Jurkat, Clone E6-1 (cell line): ENCODE data around the gene RPTOR.
"Not testable (repeated sequence)": the region's sequence is repeated elsewhere in the genome, so short reads cannot be mapped to it uniquely, and the experiment has no call there.

Experiments
- DNase-seq: peaks from one replicate; pipeline ENCODE4 v3.0.0-alpha.2; 2011; ENCODE audit warnings: low read depth, low spot score
- H3K4me3 ChIP-seq: 2 replicates; pipeline ENCODE4 v1.5.1; 2011; ENCODE audit warnings: mild to moderate bottlenecking, low read length, control low read depth, moderate library complexity

RPTOR gene

DNA sequence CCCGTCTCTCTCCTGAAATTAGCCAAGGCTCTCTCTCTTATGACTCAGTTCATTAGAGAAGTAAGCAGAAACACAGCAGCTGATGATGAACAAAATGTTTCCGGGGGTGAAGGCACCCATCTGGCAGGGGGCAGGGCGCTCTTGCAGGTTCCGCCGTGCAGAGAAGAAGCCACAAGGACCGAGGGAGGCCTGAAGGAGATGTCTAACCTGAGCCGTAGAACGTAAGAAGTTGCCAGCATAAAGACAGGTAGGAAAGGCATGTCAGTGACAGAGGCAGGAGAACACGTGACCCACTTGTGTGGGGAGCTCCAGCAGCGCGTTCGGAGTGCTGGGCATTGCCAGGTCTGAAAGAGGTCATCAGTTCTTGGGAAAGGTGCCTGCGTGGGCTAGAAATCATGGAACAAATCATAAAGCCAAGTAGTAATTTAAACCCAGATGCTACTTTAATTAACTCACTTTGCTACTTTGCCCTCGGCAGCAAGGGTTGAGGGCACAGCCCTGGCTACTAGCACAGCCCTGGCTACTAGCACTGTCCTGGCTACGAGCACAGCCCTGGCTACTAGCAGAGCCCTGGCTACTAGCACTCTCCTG lies 198.6 kb downstream of the RPTOR start:
- no peak for DNase-seq
- no peak overlapping the region for H3K4me3 ChIP-seq

DNA sequence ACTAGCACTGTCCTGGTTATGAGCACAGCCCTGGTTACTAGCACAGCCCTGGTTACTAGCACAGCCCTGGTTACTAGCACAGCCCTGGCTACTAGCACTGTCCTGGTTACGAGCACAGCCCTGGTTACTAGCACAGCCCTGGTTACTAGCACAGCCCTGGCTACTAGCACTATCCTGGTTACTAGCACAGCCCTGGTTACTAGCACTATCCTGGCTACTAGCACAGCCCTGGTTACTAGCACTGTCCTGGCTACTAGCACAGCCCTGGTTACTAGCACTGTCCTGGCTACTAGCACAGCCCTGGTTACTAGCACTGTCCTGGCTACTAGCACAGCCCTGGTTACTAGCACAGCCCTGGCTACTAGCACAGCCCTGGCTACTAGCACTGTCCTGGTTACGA lies 199.3 kb downstream of the RPTOR start:
- not testable (repeated sequence) for DNase-seq, H3K4me3 ChIP-seq

DNA sequence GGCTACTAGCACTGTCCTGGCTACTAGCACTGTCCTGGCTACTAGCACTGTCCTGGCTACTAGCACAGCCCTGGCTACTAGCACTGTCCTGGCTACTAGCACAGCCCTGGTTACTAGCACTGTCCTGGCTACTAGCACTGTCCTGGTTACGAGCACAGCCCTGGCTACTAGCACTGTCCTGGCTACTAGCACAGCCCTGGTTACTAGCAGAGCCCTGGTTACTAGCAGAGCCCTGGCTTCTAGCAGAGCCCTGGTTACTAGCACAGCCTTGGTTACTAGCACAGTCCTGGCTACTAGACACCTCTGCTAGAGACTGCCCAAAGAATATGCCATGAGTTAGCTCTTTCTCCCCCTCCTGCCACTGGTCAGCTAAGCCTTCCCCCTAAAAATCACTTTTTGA lies 200.1 kb downstream of the RPTOR start:
- H3K4me3 ChIP-seq, DNase-seq: not testable (repeated sequence)

DNA sequence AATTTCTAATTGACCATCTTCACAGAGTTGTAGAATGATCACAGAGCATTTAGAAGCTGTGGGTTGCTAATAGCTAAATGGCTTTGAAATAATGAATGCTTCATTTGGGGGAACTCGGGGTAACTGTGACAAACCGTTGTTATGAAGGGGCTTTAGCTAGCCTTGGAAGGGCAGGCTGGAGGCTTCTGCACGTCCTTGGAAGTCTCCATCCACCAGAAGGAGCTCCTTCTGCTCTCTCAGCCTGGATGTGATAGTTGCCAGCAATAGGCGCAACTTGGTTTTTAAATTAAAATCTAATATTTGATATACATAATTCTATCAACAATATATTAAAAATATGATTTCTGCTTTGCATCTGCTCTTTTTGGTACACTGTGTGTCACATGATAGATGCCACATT lies 200.5 kb downstream of the RPTOR start:
- H3K4me3 ChIP-seq, result no peak overlapping the region
- DNase-seq, result no peak

DNA sequence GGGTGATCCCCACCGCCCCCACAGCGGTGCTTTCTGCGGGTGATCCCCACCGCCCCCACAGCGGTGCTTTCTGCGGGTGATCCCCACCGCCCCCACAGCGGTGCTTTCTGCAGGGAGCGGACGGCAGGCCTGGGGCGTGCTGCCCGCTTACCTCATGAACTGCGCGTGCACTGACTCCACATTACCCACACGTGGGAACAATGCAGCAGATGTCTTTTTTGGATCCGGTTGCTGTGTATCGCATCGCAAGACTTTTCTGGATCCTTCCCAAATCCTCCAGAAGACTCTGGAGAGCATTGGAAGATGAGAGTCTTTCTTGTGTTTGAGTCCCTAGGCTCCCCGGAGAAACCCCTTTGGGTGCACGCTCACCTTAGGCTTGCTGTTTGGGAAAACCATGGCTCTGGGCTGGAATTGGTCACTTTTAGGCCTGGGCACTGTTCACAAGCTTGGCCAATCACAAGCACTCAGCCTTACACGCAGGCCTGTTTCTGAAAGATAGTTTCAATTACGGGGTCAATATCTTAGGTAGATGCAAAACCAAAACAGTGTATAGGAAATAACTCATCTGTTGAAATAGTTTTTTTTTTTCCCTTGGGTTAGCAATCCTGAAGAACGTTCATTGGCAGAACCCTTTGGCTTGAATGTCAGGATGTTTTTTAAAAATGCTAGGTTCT lies 201.8 kb downstream of the RPTOR start:
- no peak for DNase-seq
- H3K4me3 ChIP-seq, result no peak overlapping the region

DNA sequence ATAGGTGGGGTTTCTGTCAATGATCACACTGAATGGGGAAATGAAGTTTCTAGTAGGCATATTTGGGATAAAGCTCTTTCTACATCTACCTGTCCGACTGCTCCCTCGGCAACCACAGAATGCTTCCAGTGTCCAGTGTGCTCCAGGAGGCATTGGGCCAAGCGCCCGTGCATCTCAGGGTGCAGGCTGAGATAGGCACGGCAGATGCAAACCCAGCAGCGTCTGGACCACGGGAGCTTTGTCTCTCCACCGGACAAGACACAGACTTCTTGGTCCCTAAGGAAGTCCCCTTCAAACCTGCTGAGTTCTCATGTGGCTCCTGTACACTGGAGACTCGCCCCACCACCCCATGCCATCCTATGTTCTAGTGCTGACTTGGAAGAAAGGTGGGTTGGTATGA lies 202.8 kb downstream of the RPTOR start:
- DNase-seq, result no peak

DNA sequence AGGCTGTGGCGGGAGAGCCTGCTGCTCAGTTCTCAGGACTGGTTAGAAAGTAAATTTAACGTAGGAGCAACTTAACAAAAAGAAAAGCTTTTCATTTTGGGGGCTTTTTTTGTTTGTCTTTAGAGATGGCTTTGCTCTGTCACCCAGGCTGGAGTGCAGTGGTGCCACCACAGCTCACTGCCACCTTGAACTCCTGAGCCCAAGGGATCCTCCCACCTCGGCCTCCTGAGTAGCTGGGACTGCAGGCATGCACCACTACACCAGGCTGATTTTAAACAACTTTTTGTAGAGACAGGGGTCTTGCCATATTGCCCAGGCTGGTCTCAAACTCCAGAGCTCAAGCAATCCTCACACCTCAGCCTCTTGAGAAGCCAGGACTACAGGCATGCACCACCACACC lies 205.0 kb downstream of the RPTOR start:
- no peak for DNase-seq
- H3K4me3 ChIP-seq, result no peak overlapping the region

More for the DNA sequence above, 202.8 kb downstream of the RPTOR start:
- H3K4me3 ChIP-seq, result no peak overlapping the region

DNA sequence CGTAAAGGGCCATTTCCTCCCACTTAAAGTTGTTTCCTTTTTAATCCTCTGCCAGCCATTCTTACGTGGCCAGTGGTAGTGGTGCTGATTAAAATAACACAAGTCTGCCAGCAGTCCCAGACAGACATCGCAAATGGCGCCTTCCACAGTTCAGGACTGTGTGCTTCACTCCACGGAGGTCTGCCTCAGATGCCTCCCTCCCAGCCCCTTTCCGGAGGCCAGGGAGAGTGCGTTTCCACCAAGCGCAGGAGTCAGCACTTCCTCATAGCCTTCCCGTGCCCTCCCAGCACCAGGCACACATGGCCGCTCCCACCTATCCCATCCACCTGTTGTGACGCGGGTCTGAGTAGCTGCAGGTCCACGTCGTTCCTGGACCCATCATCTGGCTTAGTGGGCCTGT lies 205.6 kb downstream of the RPTOR start:
- no peak overlapping the region for H3K4me3 ChIP-seq
- DNase-seq, result no peak

DNA sequence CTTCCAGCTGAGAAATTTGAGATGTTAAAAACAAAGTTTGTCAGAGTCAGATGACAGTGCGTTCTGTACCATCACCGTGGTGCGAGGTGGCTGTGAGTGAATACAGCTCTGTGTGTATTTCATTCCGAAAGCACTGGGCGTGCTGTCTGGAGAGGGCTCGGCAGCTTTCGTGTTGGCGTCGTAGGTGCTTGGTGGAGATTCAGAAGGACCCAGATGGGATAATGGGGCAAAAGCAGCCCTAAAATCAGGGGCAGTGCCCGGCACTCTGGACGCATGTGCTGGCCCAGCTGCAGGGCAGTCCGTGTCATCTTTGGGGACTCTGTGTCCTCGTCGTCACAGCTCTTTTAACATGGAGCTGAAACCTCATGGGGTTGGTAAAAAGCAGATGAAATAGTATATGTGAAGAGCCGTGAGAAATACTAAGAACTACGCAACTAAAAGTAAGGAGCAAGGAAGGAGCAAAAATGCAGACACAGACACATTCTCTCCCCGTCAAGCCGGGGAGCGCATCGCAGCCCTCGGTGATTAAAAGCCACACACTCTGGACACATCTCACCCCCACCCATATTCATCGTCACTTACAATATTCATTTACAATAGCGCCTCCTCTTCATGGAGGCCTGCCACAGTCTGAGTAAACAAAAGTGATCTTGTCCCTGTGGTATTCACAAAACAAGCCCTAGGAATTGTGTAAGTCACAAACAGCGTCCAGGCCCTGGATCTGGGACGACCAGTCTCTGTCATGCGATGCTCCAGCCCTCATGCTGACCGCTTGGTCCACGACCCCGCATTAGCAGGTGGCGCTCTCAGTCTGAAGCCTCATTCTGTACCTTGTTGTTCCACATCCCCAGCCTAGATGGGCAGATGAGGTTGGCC lies 206.7 kb downstream of the RPTOR start:
- DNase-seq, result no peak
- H3K4me3 ChIP-seq, result peak overlapping the region; percentile 22

DNA sequence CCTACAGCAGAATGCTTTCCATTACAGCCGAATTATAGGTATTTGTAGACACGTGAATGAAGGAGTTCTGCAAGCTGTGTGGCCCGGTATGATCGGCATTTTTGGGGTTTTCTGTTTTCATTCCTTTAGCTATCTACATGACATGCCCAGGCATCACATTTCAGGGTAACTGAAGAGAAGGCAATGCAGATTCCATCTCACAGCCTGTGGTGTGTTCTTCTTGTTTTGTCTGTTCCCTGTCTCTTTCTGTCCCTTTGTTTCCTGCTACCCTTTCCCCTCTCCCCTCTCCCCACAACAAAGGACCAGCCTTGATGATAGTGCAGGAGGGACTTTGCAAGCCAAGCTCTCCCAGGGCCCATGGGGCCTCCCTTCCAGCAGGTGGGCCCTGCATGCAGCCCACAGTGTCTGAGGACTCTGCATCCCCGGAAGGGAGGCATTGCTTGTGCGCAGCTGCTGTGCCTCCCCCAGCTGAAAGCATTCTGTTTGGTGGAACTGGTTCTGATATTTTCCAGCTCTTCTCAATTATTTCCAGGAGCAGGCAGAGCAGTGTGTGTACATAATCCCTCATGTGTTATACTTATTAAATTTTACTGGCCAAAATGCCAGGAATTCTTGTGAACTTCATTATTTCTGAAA lies 207.4 kb downstream of the RPTOR start:
- peak overlapping the region; percentile 22 for H3K4me3 ChIP-seq
- peak; percentile 80 for DNase-seq

DNA sequence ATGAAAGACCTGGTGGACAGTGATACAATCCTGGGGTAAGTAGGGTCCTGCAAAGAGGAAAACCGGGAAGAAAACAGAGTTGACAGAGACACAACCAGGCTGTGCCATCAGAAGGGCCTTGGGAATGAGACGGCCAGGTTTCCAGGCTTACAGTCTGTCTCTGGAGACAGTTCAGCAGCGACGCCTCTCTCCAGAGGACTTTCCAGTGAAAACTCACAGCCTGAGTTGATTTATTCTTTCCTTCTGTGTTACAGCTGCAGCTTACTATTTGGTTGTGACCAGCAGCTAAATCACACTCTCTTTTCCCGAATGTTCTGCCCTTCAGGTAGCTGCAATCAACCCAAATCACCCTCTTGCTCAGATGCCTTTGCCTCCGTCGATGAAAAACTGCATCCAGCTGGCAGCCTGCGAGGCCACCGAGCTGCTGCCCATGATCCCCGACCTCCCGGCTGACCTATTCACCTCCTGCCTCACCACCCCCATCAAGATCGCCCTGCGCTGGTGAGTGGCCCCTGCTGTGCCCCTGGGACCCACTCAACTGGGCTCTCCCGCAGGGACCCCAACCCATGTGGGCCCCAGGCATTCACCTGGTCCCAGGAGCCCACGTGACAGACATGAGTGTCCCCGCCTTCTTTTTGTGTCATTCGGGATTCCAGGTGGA lies 209.2 kb downstream of the RPTOR start:
- H3K4me3 ChIP-seq, result no peak overlapping the region
- no peak for DNase-seq

DNA sequence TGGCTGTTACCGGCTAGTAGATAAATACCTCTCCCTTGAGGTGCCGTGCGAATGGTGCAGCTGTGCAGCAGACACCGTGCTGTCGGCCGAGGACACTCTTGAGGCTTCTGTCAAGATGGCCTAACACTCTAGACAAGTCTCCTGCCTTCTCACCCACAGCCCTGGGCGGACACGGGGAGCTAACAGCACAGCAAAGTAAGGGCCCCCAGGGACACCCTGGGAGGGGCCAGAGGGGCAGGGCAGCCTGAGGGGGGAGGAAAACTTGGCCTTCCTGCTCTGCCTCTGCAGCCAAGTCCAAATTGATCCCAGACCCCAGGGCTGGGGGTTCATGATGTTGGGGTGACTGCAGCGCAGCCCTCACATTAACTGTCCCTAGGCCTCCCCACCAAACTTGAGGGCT lies 210.2 kb downstream of the RPTOR start:
- H3K4me3 ChIP-seq, result no peak overlapping the region
- DNase-seq, result no peak

DNA sequence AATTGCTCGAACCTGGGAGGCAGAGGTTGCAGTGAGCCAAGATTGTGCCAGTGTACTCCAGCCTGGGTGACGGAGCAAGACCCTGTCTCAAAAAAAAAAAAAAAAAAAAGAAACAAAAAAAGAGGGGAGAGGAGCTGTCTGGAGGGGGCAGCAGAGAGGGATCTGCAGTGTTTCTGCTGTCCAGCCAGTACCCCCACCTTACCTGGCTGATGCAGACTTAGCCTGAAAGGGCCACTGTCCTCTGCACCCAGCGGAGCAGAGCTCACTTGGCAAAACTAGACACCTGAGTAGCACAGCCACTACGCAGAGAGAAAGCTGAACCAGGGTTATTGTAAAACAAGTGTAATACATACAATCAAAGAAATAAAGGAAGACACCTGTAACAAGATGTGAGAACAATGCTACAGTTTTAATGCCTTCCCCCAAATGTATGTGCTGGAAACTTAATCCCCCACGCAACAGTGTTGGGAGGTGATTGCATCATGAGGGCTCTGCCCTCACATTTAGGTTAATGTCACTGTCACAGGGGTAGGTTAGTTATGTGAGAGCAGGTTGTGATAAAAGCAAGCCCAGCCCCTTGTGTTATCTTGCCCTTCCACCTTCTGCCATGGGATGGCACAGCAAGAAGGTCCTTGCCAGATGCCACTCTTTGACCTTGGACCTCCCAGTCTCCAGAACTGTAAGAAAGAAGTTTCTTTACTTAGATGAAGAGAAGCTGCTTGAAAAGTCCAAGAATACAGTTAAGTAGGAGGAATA lies 211.2 kb downstream of the RPTOR start:
- DNase-seq, result peak; percentile 49

DNA sequence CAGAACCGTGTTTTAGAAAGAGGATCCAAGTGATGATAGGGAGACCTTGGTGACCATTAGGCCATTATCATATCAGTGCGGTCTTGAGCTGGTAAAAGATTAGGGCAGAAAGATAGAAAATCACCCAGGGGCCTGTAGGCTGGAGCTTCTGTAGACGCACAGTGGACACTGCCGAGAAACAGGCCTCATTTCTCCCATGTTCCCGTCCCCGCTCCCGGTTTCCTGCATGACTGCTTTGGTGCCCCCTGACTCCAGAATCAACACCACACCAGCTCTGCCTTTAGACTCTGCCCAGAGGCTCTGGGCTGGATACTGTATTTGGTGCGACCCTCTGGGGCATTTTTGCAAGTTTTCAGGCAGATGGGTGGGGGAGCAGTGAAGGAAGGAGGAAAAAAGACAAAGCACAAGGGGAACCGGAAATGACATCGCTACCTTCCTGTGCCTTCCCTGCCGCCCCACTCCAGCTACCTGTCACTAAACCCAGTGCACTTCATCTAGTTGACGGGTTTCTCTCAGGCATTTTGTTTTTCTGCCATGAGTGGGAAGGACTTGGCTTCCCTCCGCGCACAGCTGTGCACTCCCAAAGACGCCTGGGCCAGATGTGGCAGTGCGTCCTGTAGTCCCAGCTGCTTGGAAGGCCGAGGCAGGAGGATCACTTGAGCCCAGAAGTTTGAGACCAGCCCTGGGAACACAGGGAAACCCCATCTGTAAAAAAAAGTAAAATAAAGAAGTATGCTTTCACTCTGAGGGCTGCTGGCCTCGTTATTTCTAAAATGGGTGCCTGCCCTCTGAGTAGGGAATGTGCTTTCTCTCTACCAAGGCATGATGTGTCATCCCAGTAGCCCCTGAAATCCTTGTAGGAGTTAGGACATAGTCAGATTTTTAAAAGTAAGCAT lies 214.1 kb downstream of the RPTOR start:
- H3K4me3 ChIP-seq, result peak overlapping the region; percentile 41
- DNase-seq, result peak; percentile 82

More for the DNA sequence above, 211.2 kb downstream of the RPTOR start:
- H3K4me3 ChIP-seq, result no peak overlapping the region

DNA sequence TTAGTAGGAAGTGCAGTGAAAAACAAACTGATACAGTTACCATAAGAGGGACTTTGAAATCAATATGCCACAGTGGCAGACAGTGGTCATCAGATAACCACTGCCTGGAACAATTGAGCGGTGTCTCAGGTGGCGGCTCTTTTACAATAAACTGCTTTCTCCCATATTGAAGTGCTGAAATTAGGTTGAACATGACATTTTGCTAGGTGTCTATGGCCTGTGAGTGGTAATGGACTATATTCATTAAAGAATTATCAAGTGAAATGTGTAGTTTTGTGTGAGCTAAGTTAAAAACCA lies 214.7 kb downstream of the RPTOR start:
- DNase-seq, result no peak
- peak overlapping the region; percentile 41 for H3K4me3 ChIP-seq

DNA sequence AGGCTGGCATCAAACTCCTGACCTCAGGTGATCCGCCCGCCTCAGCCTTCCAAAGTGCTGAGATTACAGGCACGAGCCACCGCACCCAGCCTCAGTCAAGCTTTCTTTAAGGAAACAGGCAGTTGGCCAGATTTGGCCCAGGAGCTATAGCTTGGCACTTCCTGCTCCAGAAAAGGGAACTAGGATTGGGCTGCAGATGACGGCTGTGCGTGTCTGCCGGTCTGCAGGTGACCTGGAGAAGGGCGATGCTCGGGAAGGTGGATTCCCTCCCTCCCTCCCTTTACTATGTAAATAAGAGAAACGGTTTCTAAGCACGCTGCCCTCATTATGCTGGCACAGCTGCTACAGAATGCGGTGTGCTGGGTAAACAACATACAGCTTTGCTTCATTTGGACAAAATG lies 215.9 kb downstream of the RPTOR start:
- H3K4me3 ChIP-seq, result peak overlapping the region; percentile 53
- peak; percentile 77 for DNase-seq

DNA sequence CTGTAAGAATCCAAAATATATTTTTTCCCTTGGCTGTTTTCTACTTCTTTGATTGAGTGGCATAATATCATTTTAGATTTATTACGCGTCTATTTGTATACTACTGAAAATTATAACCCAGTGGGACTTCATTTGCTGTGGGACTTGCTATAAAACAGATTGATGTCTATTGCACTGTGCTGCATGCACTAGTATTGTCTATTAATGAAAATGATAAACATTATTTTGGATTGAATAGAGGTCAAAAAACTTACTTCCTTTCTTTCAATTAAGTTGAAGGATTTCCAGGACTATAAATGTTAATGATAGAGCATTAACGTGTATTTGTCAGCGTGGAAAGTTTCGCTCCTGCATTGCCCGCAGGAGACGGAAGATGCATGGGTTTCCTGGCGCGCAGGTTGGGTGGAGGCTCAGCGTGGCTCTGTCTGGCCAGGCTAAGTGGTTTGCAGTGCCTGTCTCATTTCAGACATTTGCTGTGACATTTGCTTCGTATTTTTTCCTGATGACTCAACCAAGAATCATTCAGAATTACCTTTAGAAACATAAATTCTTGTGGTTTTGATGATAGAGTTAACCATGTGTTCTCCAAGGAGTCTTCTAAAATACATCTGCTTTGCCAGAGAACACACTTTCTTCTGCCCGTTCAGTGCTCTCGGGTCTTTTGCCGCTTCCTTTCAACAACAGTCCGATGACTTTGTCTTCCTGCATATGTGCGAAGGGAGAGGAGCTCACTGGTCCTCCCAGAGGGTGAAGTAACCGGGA lies 216.7 kb downstream of the RPTOR start:
- H3K4me3 ChIP-seq, result peak overlapping the region; percentile 53
- peak; percentile 62 for DNase-seq
